ENCODE measurements around the gene SCYL1.
"Not testable (repeated sequence)": the region's sequence is repeated elsewhere in the genome, so short reads cannot be mapped to it uniquely, and the experiment has no call there.

The SCYL1 gene

GRCh38 chr11:65506290-65506771 lies 18.6 kb upstream of the SCYL1 start:
- DNase-seq, result no peak

- no peak for DNase-seq
Observed at GRCh38 chr11:65506772-65507505, 17.9 kb upstream of the SCYL1 start.

- DNase-seq, result not testable (repeated sequence)
Observed at GRCh38 chr11:65512311-65512710, 12.6 kb upstream of the SCYL1 start.

- DNase-seq, result no peak
Observed at GRCh38 chr11:65516135-65516968, 8.5 kb upstream of the SCYL1 start.

- not testable (repeated sequence) for DNase-seq
Observed at GRCh38 chr11:65518941-65519549, 5.8 kb upstream of the SCYL1 start.

- DNase-seq, result not testable (repeated sequence)
Observed at GRCh38 chr11:65521777-65522521, 2.9 kb upstream of the SCYL1 start.

- DNase-seq, result not testable (repeated sequence)
Observed at GRCh38 chr11:65522718-65523630, 1.9 kb upstream of the SCYL1 start.

- DNase-seq, result not testable (repeated sequence)
Observed at GRCh38 chr11:65523631-65523968, 1.3 kb upstream of the SCYL1 start.

GRCh38 chr11:65524014-65524740 lies 706 bp upstream of the SCYL1 start:
- no peak for DNase-seq

GRCh38 chr11:65525546-65526480 lies 930 bp downstream of the SCYL1 start:
- no peak for DNase-seq

- DNase-seq, result no peak
Observed at GRCh38 chr11:65526744-65527143, 1.9 kb downstream of the SCYL1 start.

GRCh38 chr11:65528819-65529350 lies 4.0 kb downstream of the SCYL1 start:
- DNase-seq, result no peak

GRCh38 chr11:65529475-65530156 lies 4.7 kb downstream of the SCYL1 start:
- no peak for DNase-seq

GRCh38 chr11:65530157-65530496 lies 5.2 kb downstream of the SCYL1 start:
- DNase-seq, result no peak

- no peak for DNase-seq
Observed at GRCh38 chr11:65532388-65533064, 7.6 kb downstream of the SCYL1 start.

GRCh38 chr11:65535102-65535501 lies 10.2 kb downstream of the SCYL1 start:
- DNase-seq, result no peak

GRCh38 chr11:65536412-65537295 lies 11.8 kb downstream of the SCYL1 start:
- no peak for DNase-seq

- no peak for DNase-seq
Observed at GRCh38 chr11:65537296-65537597, 12.4 kb downstream of the SCYL1 start.

All from GOT3 (cell line).